Bone marrow (tissue), 2 donors: ENCODE data around the gene BTBD10.

Experiments
- DNase-seq, 2 donors: peaks; one replicate each; lab custom pipeline; 2025; lab: John Stamatoyannopoulos, UW

Gene BTBD10

DNA sequence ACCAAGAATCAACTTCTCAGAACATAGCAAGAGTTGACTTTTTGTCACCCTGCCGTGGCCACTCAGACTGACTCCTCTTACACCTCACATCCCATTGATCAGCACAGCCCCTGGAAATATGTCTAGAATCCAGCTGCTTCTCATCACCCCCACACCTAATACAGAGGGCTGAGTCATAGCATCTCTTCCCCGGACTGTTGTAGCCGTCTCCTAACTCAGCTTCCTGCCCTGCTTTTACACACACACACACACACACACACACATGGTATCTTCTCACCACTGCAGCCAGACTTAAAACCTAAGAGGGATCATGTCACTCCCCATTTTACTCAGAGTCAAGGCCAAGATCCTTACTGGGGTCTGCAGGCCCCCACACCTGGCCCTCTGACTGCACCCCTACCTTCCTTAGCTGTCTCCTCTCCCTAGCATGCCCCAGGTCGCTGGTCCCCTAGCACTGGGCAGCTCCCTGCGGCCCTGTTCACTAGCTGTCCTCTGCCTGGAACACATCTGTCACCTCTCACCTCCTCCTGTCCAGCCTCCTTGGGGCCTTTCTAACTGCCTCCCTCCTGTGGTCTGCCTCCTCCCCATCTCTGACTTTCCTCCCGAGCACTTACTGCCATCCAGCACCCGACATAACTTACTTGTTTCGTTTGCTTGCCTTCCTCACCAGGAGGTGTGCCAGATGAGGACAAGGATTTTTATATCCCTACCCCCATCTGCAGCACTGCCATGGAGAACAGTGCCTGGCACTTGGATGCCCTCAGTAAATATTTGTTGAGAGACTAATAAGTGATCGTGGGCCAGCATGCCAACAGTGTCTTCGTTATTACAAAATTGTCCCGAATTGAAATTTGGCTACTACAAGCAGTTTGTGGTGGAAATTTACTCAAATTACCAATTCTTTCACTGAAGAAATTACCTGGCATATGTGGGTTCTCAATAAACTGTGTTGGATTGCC lies 123.5 kb downstream of the BTBD10 start:
- peak in 1 of 2 donors; percentile 95 for DNase-seq

GRCh38 chr11:13338427-13339069 lies 124.5 kb downstream of the BTBD10 start:
- DNase-seq, result no peak

DNA sequence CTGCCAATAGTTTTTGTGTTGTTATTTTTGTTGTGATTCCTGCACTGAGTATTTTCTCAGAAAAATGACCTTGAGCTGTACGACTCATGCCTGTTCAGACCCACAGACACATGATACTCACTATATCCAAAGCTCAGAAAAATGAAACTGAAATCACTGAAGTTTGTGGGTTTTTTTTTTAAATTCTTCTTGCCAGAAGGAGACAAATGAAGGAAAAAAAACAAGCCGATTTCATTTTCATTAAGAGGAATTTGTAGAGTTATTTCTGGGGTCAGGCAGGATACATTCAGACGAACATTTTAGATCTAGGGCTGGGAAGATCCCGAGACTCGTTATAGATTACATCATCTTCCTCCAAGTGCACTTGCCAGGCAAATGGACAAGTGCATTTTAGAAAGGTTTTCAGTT lies 125.0 kb downstream of the BTBD10 start:
- peak in 1 of 2 donors; percentile 42 for DNase-seq
